Measurements from ENCODE around the gene RBKS.
A peak's percentile ranks its signal among the peaks of the same experiment; 100 is the strongest.

RBKS gene

DNA sequence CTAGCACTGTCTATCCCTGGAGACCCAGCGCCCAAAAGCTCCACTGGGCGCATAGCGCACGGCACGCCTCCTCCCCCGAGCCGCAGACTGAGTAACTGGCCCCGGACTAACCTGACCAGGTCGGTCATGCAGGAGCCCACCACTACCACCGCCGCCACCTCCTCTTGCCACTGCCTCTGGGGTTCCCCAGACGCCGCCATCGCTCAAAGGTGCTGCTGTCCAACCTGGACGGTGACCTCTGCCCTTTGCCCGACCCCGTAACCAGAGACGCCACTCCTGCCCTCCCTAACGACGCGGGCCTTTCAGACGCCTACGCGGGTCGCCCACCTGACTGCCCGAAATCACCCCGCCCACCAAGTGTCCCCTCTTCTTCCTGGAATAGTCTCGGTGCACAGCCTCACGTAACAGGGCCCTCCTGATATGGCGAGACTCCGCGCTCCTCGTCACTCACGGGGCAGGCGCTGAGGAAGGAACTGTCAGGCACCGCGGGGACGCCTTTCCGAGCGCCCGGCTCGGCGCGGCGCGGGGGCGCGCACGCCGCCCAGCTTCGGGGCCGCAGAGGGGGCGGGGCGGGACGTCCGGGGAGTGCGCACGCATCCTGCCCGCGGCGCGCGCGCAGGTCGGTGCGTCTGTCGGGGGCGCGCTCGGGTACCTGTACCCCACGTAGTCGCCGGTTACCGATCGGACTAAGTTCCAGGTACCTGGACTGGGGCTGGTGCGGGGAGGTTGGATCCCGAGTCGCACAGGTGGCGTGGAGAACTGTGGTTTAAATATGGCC, at the start of gene RBKS, which contains the start of gene BABAM2:
RBKS (minus strand) TSS at position 242 of the 778 bp plus-strand sequence; CDS start at position 200, 42 bp downstream.
BABAM2 (plus strand) TSS at position 584 of the 778 bp plus-strand sequence. CDS start 3,828 bp downstream, outside the sequence.
- DNase-seq: peak; percentile 74 to 79

DNA sequence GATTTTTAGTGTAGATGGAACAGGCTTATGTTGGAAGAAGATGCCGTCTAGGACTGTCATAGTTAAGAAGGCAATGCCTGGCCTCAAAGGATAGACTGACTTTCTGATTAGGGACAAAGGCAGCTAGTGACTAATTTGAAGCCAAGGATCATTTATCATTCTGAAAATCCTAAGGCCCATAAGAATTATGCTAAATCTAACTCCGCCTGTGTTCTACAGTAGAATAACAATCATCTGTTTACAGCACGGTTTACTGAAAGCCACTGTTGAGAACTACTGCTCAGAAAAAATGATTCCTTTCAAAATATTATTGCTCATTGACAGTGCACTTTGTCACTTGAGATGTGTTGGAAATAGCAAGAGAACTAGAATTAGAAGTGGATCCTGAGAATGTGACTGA, 44.8 kb upstream of the RBKS start:
- no peak for DNase-seq

DNA sequence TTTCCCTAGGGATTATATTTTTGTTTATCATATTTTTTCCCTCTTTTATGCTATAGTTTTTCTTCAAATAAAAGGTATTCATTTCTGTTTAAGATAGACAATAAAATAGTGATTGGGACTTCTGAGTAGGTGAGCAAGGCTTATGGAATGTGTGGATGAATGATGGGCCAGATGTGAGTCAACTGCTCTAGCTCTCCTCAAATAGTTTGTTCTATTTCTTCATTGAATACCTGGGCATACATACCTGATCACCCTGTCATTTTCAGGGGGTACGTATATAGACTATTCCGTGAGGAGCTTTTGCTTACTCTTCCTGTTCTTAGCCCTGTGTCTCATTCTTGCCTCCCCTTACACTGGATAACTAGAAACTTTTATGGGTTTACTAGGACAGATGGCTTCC, 42.2 kb upstream of the RBKS start:
- DNase-seq: no peak

DNA sequence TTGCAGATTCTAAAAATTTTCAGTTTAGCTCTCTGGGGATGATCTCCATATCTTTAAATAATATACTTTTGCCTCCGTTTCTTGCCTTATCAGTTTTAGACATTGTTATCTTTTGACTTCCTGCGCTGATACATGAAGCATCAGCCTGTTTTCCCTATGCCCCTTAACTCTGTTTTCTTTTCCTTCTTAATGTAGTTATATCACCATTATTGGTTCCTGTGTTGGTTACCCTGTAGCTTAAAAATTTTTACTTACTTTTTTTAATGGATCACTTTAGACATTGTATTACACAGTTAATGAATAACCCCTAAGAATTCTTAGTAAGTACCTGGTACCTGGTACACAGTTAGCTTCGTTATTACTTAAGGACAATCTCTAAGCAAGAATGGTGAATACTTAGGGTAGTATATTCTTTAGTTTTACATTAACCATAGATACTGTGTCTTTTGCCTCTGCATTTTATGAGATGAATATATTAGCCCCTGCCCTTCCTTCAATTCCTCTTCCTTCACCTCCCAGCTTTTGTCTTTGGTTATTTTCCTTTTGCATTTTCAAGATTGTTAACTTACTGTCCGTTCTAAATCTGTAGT, 41.3 kb upstream of the RBKS start:
- no peak for DNase-seq

DNA sequence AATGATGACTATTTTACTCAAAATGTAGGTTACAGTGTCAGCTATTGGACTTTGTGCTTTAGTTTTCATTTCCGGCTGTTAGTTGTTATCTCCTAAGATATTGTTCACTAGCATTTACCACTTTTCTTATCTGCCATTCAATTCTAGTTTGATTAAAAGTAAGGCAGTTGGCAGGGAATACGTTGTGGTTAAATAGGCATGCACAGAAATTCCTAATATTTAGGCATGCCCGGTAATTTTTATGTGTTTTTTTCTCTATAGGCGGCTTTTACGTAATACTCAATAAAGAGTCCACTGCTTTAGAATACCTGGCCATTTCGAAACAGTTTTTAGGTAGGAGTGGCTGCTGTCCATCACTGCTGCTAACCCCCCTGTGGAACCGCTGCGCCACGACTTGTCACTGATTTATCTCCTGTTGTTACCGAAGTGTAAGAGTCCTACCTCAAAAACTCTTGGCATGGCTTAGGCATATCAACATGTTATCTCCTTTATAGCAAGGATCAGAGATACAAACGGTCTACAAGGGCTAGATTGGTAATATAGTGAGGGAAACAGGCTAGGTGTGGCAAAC, 39.8 kb upstream of the RBKS start:
- no peak for DNase-seq

DNA sequence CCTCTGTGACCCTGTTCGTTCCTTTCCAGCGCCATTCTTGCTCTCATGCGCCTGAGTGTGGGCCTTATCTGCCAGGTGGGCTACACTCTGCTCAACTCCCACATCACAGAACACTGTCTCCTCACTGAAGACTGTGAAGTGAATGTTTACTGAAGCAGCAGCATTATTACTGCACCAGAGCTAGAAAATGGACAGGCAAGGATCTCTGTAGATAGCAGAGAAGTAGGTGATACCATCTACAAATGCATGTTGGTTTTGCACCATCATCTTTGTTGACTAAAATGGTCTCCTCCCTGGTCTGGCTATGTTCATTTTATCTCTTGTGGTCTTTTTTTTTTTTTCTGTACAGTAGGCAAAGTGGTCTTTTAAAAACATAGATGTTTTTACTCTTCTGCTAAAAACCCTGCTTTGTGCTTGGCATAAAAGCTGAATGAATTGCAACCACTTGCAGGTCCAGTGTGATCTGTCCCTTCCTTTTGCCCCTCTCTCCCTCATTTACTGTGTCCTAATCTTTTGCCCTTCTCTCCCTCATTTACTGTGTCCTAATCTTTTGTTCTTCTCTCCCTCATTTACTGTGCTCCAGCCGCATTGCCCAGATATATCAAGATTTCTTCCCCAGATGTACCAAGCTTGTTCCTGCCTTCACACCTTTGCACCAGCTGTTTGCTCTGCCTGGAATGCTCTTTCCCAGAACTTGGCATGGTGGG, 35.7 kb upstream of the RBKS start:
- no peak for DNase-seq

DNA sequence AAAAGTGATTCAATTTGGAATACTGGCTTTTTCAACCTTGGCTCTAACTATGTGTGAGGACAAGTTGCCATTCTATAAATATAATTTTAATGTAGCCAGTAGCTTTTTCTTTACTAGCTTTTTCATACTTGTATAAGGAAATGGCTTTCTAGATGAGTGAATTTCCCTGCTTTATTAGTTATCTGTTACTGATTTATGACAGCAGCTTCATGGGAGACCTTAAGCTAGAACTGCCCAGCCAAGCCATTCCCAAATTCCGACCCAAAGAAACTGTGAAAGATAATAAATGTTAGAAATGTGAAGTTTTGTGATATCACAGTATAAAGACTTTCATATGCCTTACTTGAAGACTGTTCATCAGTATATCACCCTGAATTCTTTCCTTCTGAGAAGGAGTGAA, 32.7 kb upstream of the RBKS start:
- DNase-seq: no peak

DNA sequence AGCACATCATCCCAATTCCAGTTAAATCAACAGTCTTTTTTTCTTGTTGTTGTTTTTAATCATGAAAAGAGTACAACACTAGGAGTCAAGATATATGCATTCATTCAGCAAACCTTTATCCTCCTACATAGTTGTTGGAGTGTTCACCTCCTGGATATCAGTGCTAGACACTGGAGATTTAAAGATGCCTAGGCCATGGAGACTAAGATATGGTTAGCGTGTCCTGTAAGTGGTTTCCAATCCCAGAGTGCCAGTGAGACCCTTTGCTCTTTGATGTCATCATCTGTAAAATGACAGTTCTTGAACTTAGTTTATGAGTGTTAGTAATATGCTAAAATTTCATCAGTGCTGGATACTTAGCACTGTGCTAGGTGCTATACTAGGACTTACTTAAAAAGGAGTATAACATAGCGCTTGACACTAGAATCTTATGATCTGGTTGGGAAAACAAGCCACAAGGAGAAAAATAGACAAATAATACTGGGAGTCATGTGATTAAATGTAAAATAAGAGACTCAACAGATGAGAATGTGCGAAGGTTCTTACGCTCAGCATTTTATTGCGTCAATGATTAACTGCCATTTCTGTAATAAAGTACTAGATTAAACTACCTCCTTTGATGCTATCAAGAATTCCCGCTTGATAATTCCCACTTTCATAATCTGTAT, 31.8 kb upstream of the RBKS start:
- no peak for DNase-seq

DNA sequence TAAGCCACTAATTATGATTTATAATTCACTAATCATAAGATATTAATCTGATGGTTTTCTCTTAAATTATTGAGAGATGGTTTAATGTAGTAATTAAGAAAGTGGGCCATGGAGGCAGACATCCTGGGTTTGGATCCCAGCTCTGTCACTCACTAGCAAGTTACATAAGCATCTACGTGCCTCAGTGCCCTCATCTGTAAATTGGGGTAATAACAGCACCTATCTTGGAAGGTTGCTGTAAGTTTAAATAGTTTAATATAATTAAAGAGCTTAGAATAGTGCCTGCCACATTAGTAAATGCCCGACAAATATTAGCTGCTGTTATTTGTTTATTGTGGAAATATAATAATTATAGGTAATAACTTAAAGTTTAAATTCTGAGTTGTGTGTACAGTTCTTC, 31.2 kb upstream of the RBKS start:
- DNase-seq: no peak

DNA sequence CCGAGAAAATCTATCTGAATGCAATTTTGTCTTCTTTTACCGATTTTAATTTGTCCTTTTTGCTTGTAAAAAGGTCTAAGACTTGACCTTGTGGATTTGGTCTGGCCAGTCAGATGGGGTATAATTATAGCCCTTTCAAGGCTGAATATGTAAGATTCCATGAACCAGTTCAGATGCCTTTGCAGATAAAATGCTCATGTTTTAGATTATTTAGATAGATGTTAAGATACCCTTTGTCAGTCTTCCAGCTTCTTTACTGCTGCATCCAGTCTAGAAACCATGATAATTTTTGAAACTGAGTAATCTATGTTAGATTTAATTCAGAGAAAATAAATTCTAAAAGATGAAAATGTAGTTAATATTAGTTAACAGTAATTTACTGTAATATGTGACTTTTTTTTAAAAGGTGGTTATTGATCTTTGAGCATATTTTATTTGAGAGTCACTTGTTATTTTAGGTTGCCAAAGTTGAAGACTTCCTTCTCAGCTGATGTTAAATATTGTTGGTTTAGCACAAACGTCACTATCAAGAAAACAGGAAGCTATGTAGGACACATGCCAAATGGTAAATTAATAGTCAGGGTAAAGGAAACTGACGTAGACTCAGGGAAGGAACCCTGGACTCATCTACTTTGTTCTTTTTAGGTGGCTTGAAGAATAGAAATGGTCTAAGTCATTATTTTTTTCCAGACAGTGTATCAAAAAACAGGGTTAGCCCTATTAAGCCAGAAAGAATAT, 30.1 kb upstream of the RBKS start:
- peak; percentile 64 to 65 for DNase-seq

DNA sequence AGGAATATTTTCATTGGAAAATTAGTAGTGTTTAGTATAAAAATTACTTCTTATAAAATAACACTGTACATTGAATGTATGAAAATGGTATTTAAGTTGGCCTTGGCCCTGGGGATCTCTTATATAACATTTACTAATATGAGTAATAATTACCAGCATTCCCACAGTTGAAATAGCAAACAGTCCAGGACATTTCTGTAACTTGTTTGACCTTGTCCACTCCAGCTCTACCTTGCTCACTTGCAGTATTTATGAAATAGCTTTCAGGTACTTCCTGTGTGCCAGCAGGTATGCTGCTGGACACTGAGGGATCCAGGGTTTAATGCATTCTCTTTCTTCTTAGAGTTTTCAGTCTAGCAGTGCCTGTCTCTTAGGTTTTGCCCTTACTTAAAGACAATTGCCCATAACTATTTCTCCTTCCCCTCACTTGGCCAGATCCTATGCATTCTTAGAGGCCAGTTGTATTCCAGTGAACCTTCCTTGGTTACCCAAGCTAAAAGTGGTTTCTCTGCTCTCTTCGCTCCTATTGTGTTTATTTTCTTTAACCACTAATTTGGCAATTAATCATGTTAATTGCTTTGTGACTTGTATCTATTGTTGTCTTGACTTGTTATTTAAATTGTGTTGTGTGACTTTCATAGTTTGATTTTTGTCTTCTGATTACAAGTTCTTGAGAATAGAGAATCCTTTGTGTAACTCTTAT, 26.3 kb upstream of the RBKS start:
- no peak for DNase-seq

DNA sequence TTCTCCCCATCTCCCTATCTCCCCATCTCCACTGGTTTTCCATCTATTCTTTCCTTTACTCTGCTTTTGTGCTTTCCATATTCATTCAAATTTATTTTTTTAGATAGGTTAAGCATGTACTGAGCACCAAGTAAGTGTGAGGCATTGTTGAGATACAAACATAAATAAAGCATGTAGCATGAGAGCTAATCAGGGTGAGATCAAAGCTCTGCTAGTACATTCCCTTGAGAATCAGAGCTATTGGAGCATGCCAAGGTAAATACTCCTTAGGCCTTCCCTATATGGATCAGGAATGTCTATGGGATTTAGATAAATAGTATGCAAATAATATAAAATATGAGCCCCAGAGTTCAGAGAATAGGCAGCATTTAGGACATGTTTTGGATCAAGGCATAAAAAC, 25.7 kb upstream of the RBKS start:
- no peak for DNase-seq

DNA sequence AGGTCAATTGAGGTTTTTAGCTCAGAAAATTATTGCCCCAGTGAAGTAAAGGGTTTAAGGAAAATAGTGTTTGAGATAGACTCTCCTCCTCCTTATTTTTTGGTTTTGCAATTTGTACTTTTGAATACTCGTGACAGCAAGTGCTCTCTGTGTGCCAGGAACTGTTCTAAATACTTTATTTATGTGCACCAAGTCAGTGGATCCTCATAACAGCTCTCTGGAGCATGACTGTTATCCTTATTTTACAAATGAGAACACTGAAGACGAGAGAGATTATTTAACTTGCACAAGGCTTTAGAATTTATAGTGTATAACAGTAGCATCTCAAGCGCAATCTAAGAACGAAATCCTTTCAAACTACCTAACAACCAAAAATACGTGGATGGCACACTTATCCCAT, 25.0 kb upstream of the RBKS start:
- no peak for DNase-seq

DNA sequence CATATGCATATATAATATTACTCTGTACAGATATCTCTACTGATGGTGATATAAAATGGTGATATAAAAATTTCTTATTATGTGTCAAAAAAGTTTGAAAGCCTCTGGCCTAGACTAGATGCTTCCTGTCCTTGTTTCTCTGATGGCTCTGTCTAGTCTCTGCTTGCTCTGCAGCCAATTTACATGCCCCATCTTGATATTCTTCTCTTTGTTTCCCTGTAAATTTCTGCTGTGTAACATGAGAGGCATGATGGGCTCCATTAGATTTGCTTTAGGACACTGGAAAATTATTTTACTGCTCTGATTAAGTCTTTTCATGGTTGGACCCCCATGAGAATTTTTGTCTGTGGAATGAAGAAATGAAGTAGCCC, 24.6 kb upstream of the RBKS start:
- DNase-seq: no peak

DNA sequence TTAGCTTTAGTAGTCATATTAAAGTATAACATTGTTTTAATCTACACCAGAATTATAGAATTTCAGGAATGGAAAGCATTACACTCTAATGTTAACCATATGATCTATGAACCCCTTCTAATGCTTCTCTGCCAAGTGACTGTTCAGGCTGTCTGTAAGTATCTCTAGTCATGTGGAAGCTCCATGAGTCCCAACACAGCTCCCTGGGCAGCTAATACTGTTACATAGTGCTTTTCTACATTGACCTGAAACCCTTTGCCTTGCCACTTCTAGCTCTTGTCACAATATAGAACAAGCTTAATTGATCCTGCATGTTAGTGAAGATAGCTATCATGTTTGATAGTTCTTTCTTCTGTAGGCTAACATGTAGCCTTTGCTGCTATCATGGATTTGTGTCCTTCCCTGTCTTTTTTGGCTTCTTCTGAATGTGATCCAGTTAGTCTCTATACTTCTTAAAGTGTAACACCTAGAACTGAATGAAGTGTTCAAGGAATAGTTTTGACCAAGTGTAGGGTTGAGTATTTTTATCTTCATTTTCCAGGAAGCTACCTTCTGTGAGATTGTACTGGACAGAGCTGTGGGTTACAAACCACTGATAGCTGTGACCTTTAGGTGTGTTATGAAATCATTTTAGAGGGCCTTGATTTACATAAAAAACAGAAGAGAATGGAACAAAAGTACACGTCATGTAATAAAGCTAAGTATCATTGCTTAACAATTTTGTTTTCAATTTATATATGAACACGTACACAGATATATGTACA, 24.0 kb upstream of the RBKS start:
- DNase-seq: no peak

DNA sequence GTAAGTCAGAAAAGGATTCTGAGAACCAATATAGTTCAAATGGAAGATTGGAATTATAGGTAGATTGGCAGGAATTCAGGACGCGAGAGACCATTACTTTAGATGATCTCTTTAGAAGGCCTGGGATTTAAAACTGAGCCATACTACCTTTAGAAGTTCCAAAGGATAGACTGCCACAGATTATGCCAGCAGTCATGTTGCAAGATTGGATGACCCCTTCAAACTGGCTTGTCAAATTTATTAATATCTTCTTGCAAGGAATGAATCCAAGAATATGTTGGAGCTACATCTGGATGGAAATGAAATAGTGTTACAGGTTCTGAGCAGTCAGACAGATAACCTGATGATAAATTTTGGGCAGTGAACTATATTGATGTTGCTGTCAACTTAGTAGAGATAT, 22.3 kb upstream of the RBKS start:
- no peak for DNase-seq

DNA sequence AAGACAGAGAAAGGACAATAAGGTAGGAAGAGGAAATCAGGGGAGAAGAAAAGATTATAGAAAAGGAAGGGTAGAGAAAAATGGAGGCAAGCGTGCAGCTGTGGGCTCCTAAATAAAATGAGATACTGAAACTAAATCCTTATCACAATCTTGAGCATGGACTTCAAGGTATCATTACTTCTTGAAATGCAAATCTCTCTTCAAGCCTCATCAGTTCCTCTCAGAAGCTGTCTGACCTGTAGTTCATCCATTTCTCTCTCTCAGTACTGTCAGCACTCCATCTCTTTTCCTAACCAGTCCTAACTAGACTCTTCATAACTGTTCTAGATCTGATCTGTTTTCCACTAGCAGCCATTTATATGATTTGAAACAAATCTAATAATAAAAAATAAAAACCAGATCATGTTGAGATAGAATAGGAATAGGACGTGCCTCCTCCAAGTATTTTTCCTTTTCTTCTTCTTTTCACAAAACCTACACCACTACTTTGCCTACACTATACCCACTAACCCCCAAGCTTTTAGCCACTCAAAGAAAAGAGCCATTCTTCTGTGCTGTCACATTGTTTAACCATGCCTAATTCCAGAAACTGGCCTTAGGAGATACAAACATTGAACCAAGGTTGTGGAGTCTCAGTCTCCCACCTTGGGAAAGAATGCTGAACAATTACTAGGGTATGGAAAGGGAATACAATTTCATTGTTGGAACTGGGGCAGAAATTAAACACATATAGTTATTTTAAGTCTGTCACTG, 21.4 kb upstream of the RBKS start:
- no peak for DNase-seq

DNA sequence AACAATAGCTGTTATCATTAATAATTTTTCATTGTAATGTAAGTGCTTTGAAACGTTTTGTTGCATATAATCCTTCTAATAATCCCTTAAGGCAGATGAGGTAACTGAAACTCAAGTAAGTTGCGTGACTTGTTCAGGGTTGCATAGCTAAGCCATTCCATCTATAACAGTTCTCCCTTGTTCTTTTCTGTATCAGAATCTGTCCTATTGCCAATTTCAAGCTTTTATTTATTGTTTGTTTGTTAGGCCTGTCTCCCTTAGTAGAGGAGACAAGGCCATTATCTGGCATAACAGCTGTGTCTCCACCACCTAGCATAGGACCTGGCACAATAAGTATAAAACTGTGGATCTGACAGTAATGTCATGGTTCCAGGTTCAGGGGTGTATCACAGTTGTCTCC, 19.7 kb upstream of the RBKS start:
- DNase-seq: no peak

DNA sequence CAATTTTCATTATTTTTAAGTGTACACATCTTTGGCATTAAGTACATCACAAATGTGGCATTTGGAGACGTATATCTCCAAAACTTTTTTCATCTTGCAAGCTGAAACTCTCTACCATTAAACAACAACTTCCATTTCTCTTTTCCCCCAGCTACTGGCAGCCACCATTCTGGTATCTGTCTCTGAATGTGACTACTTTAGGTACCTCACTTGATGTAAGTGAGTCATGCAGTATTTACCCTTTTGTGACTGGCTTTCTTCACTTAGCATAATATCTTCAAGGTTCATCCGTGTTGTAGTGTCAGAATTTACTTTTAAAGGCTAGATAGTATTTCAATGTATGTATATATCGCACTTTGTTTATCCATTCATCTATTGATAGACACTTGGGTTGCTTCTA, 17.4 kb upstream of the RBKS start:
- no peak for DNase-seq

DNA sequence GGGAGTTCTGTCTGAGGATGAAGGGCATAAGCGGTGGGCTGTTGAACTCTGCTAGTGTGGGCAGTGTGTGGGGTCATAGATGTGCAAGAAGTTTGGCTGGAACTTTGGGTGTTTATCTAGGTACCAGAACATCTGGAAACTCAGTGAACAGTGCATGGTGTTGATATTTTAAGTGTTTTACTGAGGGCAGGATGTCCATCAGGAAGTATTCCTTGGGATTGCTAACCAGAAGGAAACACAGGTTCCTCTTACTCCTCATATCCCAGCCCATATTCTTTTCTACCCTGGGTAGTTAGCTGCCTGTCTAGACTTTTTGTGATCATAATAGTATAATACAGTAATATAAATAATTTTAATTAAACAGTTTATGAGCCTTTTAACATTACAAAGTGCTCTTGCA, 15.9 kb upstream of the RBKS start:
- no peak for DNase-seq

DNA sequence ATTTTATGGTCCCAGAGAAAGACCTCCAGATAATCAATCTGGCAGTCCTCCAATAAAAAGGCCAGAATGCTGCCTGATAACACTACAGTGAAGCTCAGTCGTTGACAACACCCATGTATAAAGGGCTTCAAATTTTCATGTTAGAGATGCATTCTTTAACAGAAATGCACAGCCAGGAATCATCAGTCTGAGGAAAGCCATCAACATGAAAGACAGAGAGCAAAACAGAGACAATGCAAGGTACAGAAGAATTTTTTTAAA, 14.1 kb upstream of the RBKS start:
- no peak for DNase-seq
